Epithelial cell of proximal tubule (primary cell): Measurements from ENCODE around the gene PSMD8. TPM values are rescaled to one million over a fixed set of nuclear protein-coding genes. Genes with fewer than 3 reads are reported as not detected.

Source experiments
- DNase-seq: peaks from one replicate; pipeline ENCODE4 v3.0.0-alpha.2; 2011; ENCODE audit warnings: low read depth
- H3K4me3 ChIP-seq: 2 replicates; pipeline ENCODE4 v1.5.1; 2011; ENCODE audit warnings: low read depth, mild to moderate bottlenecking, low read length
- CTCF ChIP-seq: conservative IDR thresholded peaks from 2 replicates; pipeline ENCODE4 v1.5.1; 2012; ENCODE audit warnings: low read depth, mild to moderate bottlenecking, low read length
- total RNA-seq: library from RNA; depleted of rRNA; stranded (reverse); fragments of >200 nt; gene quantifications from 2 replicates; pipeline ENCODE4 v1.2.3, GENCODE V29; 2015

The PSMD8 gene
- total RNA-seq, 1 donor from 2014 or later = 227 TPM

GRCh38 chr19:38429055-38429810 lies 54.9 kb downstream of the PSMD8 start:
- no peak for TF ChIP-seq CTCF
- no peak overlapping the region for H3K4me3 ChIP-seq
- DNase-seq = no peak

GRCh38 chr19:38429811-38430156 lies 55.4 kb downstream of the PSMD8 start:
- no peak overlapping the region for H3K4me3 ChIP-seq
- no peak for TF ChIP-seq CTCF
- DNase-seq = no peak

GRCh38 chr19:38430931-38431330 lies 56.6 kb downstream of the PSMD8 start:
- H3K4me3 ChIP-seq = no peak overlapping the region
- DNase-seq = no peak
- no peak for TF ChIP-seq CTCF

- no peak for TF ChIP-seq CTCF
- H3K4me3 ChIP-seq = no peak within 1 kb of the TSS
- no peak for DNase-seq
Observed at GRCh38 chr19:38433268-38433733, 58.9 kb downstream of the PSMD8 start, which contains the start of gene RYR1. RYR1 (plus strand) TSS chr19:38433691; CDS start chr19:38433830, 139 bp downstream.

Other genes starting within 250 kb of the PSMD8 start
- gene DPF1, start 150.3 kb upstream of the PSMD8 start, total RNA-seq = 1.3 and 2.6 TPM in 2 replicates
- gene PPP1R14A, start 118.2 kb upstream of the PSMD8 start, total RNA-seq = 13.4 and 14.3 TPM in 2 replicates
- gene SPINT2, start 110.0 kb upstream of the PSMD8 start, total RNA-seq = 539 and 548 TPM in 2 replicates
- 267 and 305 TPM in 2 replicates for gene C19orf33, start 70.3 kb upstream of the PSMD8 start, total RNA-seq
- 72.2 and 90.6 TPM in 2 replicates for gene YIF1B, start 58.6 kb upstream of the PSMD8 start, total RNA-seq
- gene KCNK6, start 54.7 kb upstream of the PSMD8 start, total RNA-seq = 3.8 and 3.9 TPM in 2 replicates
- 0.51 and 1.2 TPM in 2 replicates for gene CATSPERG, start 38.7 kb upstream of the PSMD8 start, total RNA-seq
- 0.87 and 1.8 TPM in 2 replicates for gene GGN, start 13.5 kb downstream of the PSMD8 start, total RNA-seq
- 2.8 and 5.2 TPM in 2 replicates for gene SPRED3, start 14.1 kb downstream of the PSMD8 start, total RNA-seq
- 13.2 and 37.1 TPM in 2 replicates for gene FAM98C, start 28.5 kb downstream of the PSMD8 start, total RNA-seq
- gene RASGRP4, start 51.6 kb downstream of the PSMD8 start, total RNA-seq = not detected in 2 replicates
- gene RYR1, start 59.1 kb downstream of the PSMD8 start, total RNA-seq = 0.12 TPM in 1 of 2 replicates, not detected in the other
- 0.43 and 3.1 TPM in 2 replicates for gene MAP4K1, start 243.4 kb downstream of the PSMD8 start, total RNA-seq
- gene EIF3K, start 244.6 kb downstream of the PSMD8 start, total RNA-seq = 548 and 564 TPM in 2 replicates